WERI-Rb-1 (cell line): ENCODE data around the gene WFS1.

Experiments
- DNase-seq: peaks from one replicate; pipeline ENCODE4 v3.0.0-alpha.2; 2020
- H3K27ac ChIP-seq: fragments of 250-450 bp; sonication (Bioruptor Pico); 2 replicates; pipeline ENCODE4 v1.5.1; 2020; ENCODE audit warnings: mild to moderate bottlenecking, moderate library complexity
- H3K27me3 ChIP-seq: fragments of 250-450 bp; sonication (Bioruptor Pico); 2 replicates; pipeline ENCODE4 v1.5.1; 2021; ENCODE audit warnings: mild to moderate bottlenecking, low read depth, moderate library complexity; ENCODE audit not compliant: insufficient read depth, severe bottlenecking
- H3K36me3 ChIP-seq: fragments of 250-450 bp; sonication (Bioruptor Pico); 2 replicates; pipeline ENCODE4 v1.5.1; 2020; ENCODE audit warnings: mild to moderate bottlenecking, moderate library complexity
- H3K4me3 ChIP-seq: 2 replicates; pipeline ENCODE4 v1.5.1; 2011; ENCODE audit warnings: low read depth, mild to moderate bottlenecking, control low read depth, low read length
- H3K9me3 ChIP-seq: fragments of 250-450 bp; sonication (Bioruptor Pico); 2 replicates; pipeline ENCODE4 v1.5.1; 2021; ENCODE audit warnings: mild to moderate bottlenecking, moderate library complexity; ENCODE audit not compliant: severe bottlenecking
- TF ChIP-seq, protein P1 (sequence below): IDR thresholded peaks from 2 replicates; pipeline ENCODE4 v1.5.1; 2011; ENCODE audit warnings: low read depth, mild to moderate bottlenecking, control low read depth, inconsistent platforms, low read length

Gene WFS1

DNA sequence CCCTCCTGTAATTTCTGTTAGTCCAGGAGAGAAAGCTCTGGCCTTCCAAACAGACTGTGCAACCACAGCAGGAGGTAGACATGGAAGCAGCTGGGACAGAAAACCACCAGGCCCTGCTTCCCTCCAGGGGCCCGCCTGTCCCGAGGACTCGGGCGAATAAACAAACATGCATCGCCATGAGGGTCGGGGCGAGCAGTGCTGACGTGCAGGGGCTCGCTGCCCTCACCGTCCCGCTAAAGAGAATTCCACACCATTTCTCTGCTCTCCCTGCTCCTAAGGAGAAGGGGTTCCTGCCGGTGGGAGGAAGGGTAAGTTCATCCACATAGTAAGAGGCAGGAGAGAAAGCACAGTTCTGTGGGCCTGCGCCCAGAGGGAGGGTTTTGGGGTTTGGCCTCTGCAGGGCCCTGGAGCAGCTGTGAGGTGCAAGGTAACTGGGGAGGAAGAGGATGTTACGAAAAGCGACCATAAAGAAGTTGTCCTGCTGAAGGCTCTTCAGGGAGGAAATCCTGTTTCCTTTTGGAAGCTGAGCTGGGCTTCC lies 54.9 kb downstream of the WFS1 start:
- Histone ChIP-seq H3K9me3 (peaks cover 7% of the 10 kb centered on the region), H3K27me3 (no peaks in the 10 kb centered on the region), H3K27ac (no peak overlapping the region), H3K36me3 (peaks cover 3% of the 10 kb centered on the region; the same call in 1 of the 2 replicates), H3K4me3 (no peak overlapping the region)
- DNase-seq, result no peak
- TF ChIP-seq, protein P1, sequence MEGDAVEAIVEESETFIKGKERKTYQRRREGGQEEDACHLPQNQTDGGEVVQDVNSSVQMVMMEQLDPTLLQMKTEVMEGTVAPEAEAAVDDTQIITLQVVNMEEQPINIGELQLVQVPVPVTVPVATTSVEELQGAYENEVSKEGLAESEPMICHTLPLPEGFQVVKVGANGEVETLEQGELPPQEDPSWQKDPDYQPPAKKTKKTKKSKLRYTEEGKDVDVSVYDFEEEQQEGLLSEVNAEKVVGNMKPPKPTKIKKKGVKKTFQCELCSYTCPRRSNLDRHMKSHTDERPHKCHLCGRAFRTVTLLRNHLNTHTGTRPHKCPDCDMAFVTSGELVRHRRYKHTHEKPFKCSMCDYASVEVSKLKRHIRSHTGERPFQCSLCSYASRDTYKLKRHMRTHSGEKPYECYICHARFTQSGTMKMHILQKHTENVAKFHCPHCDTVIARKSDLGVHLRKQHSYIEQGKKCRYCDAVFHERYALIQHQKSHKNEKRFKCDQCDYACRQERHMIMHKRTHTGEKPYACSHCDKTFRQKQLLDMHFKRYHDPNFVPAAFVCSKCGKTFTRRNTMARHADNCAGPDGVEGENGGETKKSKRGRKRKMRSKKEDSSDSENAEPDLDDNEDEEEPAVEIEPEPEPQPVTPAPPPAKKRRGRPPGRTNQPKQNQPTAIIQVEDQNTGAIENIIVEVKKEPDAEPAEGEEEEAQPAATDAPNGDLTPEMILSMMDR, result no peak

GRCh38 chr4:6324999-6325787 lies 55.5 kb downstream of the WFS1 start:
- Histone ChIP-seq H3K9me3 (peaks cover 2% of the 10 kb centered on the region), H3K27ac (no peak overlapping the region), H3K27me3 (no peaks in the 10 kb centered on the region), H3K4me3 (no peak overlapping the region), H3K36me3 (no peaks in the 10 kb centered on the region; the same call in 1 of the 2 replicates)
- DNase-seq, result no peak
- TF ChIP-seq, protein P1, result no peak

DNA sequence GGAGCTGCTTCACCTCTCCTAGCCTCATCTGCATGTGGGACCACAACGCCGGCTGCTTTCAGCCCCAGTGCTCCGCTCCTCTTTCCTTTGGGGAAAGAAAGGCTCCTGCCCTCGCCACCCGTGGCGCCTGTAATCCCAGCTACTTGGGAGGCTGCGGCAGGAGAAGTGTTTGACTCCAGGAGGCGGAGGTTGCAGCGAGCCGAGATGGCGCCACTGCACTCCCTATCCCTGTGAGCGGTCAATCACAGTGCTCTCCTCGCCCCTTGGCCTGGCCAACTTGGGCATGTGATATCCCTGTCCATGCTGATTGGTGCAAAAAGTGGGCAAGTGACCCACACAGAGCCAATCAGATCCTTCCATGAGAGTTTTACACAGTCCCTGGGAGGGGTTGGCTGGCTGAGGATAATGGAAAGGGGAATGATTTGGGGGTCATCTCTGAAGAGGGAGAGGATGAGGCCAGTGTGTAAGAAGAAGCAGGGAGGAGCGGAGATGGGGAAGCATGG lies 56.2 kb downstream of the WFS1 start:
- Histone ChIP-seq H3K4me3 (no peak overlapping the region), H3K36me3 (no peaks in the 10 kb centered on the region; the same call in 1 of the 2 replicates), H3K9me3 (no peaks in the 10 kb centered on the region), H3K27me3 (no peaks in the 10 kb centered on the region), H3K27ac (no peak overlapping the region)
- TF ChIP-seq, protein P1, result no peak
- no peak for DNase-seq

DNA sequence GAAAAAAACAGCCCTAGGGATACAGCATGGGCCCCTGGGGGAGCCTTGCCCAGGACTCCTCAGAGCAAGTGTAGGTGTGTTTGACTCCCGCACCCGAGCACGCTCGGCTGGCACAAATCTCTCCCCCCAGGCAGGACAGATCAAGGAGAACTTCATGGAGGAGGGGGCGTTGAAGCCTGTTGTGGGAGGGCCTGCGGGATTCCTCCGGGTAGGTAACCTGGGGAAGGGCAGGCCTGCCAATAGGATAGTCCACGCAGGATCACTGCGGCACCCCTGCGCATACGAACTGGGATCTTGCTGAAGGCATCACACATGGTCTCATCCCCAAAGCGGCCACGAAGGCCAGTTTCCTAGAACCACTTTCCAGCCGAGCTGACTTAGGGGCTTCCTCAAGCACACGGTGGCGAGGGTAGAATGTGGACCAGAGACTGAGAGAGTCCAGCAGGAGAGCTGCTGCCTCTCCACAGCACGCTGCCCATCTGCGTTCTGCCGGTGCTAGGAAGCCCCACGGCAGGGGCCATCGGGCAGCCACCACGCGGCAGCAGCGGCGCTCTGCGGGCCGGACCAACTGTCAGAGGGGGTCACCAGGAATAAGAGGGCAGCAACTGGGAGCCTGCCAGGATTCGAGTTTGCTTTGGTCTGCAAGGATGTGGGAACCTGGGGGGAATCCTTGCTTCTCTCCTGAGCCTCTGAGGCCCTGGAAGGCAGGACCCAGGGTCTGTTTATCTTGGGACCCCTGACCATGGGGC lies 56.8 kb downstream of the WFS1 start:
- Histone ChIP-seq H3K9me3 (peaks cover 1% of the 10 kb centered on the region), H3K27ac (peak overlapping the region; percentile 17; the same call in 1 of the 2 replicates), H3K27me3 (no peaks in the 10 kb centered on the region), H3K36me3 (peaks cover 5% of the 10 kb centered on the region), H3K4me3 (no peak overlapping the region)
- TF ChIP-seq, protein P1, result no peak
- no peak for DNase-seq

GRCh38 chr4:6327220-6327917 lies 57.7 kb downstream of the WFS1 start:
- Histone ChIP-seq H3K36me3 (peaks cover 7% of the 10 kb centered on the region), H3K4me3 (no peak overlapping the region), H3K9me3 (peaks cover 3% of the 10 kb centered on the region), H3K27me3 (no peaks in the 10 kb centered on the region), H3K27ac (peak overlapping the region; percentile 17; the same call in 1 of the 2 replicates)
- DNase-seq, result peak; percentile 87
- TF ChIP-seq, protein P1, result peak; percentile 98
